GM12872 (cell line): Measurements from ENCODE around the gene SMIM24.

Experiments used
- CTCF ChIP-seq: IDR thresholded peaks from 3 replicates; pipeline ENCODE4 v1.5.1; 2011; ENCODE audit warnings: low read depth, mild to moderate bottlenecking, low read length, moderate library complexity; ENCODE audit not compliant: insufficient read depth

SMIM24 gene

GRCh38 chr19:3433805-3434540, 46.4 kb downstream of the SMIM24 start:
- no peak for TF ChIP-seq CTCF

- no peak for TF ChIP-seq CTCF
Observed at GRCh38 chr19:3433313-3433712, 47.0 kb downstream of the SMIM24 start.

GRCh38 chr19:3431760-3432397, 48.4 kb downstream of the SMIM24 start:
- no peak for TF ChIP-seq CTCF

- no peak for TF ChIP-seq CTCF
Observed at GRCh38 chr19:3426433-3426832, 53.9 kb downstream of the SMIM24 start.
